ENCODE data around the gene S100A10.

S100A10 gene

DNA sequence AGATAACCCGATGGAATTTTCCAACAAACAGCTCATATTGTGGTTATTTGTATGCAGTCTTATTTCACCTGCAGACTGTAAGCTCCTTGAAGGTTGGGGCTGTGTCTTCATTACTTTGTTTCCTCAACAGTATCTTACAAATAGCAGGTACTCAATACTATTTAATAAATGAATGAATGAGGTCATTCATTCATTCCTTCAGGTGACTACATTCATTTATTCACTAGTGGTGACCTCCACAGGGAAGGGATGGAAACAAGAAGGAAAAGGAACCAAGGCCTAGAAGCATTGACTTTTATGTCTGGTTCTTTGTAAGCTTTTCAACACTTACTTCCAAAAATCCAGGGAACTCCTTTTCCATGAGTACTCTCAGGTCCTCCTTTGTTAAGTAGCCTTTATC, 7.9 kb downstream of the S100A10 start:
- DNase-seq = no peak

- DNase-seq = no peak
Measured at GRCh38 chr1:151985270-151985669, 8.4 kb downstream of the S100A10 start.

DNA sequence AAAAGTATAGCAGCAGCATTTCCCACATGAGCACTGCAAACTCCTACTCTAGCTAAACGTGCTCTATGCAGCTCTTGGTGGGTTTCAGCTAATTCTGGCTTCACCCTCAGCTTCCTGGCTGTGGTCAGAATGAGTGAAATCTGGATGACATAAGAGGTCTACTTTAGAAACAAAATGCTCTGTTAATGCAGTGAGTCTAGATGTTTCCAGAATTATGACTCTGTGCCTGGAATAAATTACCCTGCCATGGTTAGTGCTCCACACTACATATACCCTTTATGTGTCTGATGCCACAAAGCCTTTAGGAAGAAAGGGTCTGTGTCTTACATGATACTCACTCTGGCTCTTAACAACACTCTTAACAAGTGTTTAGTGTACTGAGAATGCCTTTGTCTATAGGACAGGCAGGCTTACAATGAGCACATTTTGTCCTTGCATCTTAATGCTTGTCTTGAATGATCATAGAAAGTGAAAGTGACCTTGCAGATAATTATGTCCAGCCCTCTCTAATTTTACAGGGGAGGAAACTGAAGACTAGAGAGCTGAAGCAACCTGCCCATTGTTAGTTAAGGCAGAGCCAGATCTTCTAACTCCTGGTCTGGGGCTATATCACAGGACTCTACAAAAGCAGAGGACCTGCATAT, 9.2 kb downstream of the S100A10 start:
- DNase-seq = peak; percentile 35

DNA sequence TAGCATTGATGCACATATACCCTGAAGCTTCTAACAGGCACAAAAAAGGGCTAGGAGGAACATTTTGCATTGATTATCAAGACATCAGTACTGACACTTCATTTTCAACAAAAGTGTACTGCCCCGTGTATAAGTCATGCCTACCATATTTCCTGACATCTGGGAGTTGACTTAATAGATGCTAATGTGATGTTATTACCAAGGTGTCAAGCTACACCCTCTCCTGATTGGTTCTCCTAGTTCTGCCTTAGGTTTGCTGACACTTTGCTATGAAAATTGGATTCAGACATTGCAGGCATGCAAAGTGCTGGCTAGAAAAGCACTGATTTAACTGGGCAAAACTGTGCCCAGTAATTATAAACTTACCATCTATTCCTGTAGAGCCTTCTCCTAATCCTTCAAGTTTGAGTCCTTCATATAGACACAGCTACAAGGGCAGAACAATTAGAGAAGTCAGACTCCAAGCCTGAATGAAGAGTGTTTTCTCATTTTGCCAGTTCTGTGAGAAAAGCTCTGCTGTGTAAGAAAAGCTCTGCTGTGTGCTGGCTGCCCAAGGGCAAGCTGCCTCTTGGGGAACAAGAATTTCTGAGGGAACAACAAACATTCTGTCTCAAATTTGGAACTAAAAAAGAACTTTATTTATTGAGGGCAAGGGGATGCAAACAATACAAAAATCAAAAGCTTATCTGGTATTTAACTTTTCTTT, 11.2 kb downstream of the S100A10 start:
- no peak for DNase-seq

DNA sequence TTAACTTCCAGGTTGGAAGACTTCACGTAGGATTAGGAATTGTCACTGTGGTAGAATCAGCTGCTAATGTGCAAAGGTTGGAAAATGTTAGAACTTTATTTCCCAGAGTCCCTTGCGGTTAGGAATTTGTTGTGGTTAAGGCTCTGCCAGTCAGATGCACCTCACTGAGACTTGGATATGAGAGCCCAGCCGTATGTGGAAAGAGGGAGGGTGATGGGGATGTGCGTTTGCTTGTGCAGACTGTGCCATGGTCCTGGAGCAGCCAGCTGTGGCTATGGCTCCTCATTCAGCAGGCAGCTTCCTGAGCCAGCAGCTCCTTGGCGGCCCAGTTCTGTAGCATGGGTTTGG, 12.5 kb downstream of the S100A10 start:
- DNase-seq = no peak

- DNase-seq = no peak
Measured at GRCh38 chr1:151980287-151981177, 13.1 kb downstream of the S100A10 start.

DNA sequence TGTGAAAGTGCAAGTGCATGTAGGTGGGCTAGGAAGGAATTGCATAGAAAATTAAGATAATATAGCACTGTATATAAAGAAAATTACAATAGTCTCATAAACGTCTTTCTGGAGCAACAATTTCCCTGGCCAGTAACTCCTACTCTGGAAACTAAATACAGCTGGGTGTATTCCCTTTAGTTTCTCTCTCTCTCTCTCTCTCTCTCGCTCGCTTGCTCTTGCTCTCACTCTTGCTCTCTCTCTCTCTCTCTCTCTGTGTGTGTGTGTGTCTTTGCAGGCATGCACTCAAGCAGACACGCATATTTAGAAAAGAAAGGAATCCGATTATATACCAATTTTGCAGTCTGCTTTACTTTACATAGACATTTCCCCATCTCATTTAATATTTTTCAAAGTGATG, 14.7 kb downstream of the S100A10 start:
- no peak for DNase-seq

GRCh38 chr1:151977662-151978230, 15.9 kb downstream of the S100A10 start:
- no peak for DNase-seq

DNA sequence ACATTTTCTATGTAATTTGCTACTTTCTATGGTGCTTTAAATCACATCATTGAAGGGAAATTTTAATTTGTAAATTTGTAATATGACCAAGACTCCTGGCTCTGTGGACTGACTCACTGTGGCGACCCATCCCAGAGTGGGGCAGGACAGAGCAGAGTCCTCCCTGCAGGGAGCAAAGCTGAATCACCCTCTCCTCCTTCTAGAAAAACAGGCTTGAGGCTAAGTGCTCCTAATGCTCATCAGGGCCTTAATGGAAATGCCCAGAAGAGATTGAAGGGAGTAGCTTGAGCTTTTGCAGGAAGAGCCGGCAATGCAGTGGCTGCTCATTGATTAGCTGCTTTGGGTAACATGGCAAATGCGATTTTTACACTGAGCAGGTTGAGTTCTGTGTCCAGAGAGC, 16.8 kb downstream of the S100A10 start:
- no peak for DNase-seq

DNA sequence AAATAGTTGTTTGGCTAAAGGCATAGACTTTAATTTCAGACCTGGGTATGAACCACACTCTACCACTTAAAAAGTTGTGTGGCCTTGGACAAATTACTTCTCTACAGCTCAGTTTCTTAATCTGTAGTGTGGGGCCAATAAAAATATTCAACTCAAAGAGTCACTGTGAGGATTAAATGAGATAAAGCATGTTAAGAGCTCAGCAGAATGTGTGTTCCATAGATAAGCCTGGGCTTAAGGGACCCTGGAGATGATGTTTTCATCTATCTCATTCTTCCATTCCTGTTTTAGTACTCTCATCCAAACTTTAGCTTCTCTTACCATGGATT, 17.7 kb downstream of the S100A10 start:
- DNase-seq = no peak

DNA sequence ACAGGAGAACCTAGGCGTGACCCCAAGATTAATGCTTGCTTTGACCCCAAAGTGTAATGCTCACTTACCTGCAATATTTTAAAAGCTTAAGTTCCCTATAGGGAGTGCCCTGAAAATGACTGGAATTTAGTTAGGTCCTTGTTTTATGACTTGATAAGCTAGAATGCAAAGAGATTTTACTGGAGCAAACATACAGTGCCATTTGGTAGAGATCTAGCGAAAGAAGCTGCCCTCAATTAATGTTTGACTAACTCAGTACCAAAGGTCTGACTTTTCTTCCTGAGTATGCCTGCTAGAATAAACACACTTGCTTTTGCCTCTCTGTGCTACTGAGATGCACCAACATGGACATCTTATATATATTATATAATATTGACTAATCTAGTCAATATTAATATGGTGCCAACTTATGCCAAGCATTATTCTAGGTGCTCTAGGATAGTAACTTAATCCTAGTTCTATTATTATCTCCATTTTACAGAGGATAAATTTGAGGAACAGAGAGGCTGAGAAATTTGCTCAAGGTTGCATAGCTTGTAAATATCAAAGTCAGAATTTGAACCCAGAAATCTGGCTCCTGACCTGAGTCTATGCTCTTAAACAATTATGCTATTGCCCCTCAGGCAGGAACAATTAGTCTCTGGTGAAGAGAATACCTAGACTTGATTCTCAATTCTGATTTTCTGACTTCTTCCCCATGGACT, 18.2 kb downstream of the S100A10 start:
- DNase-seq = no peak

- DNase-seq = peak; percentile 76
Measured at GRCh38 chr1:151972542-151973248, 21.0 kb downstream of the S100A10 start.

DNA sequence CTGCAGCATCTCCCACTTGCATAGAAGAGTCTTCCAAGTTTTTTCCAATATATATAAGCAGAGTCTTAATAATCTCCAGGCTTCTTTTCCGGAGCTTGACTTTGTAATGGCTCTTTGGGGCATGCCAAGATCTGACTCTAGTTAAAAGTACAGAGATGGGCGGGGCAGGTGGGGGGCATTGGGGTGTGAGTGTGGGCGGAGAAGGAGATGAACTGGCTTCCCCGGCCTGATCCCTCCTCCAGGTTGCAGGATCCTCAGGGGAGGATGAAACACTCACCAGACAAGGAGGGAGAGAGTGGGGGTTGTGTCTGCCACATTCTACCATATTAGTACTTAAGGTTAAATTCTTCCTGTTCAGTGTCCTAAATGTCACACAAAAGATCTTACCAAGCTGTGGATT, 23.0 kb downstream of the S100A10 start:
- DNase-seq = no peak

DNA sequence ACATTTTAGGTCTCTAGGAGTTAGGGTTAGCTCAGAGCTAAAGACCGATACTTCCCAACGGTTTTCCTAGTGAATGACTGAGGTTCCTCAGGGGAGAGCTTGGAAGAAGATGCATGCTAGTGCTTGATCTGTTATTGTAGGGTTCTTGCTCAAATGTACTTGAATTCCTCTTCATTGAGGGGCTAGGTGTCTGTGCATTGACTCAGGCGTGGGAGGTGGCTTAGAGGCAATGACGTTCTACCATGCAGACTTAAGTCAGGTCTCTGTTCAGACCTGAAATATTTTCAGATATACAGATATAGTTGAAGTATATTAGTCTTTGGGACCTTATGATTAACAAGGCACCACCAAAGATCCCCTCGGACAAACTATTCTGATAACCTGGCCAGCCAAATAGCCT, 23.5 kb downstream of the S100A10 start:
- no peak for DNase-seq

DNA sequence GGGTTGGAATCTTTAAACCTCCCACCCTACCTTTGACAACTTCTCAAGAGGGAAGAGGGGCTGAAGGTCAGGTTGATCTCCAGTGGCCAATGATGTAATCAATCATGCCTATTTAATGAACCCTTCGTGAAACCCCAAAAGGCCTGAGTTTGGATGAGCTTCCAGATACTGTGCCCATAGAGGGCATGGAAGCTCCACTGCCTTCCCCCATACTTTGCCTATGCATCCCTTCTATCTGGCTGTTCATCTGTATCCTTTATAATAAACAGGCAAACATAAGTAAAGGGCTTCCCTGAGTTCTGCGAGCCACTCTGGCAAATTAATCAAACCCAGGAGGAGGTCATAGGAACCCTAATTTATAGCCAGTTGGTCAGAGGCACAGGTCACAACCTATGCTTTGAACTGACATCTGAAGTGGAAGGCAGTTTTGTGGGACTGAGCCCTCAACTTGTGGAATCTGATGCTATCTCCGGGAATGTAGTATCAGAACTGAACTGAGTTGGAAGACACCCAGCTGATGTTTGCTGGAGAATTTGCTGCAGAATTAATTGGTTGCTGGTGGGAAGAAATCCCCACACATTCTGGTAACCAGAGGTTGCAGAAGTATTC, 24.8 kb downstream of the S100A10 start:
- DNase-seq = no peak

DNA sequence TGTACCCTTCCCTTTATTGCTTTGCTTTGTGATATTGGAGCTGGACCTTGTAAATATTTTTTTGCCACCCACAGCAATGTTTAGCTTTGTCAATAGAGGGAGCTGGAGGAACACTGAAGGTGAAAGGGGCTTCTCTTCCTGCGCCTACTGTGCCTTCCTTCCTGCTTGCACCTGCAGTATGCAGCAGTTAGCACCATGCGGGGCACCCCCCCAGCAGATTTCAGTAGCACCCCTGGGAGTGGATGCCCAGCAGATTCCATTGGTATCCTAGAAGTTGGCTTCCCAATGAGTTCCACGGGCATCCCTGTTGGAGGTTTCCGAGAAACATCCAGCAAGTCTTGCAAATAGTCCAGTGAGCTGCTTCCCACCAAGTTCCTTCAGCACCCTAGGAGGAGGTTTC, 25.6 kb downstream of the S100A10 start:
- peak; percentile 58 for DNase-seq

DNA sequence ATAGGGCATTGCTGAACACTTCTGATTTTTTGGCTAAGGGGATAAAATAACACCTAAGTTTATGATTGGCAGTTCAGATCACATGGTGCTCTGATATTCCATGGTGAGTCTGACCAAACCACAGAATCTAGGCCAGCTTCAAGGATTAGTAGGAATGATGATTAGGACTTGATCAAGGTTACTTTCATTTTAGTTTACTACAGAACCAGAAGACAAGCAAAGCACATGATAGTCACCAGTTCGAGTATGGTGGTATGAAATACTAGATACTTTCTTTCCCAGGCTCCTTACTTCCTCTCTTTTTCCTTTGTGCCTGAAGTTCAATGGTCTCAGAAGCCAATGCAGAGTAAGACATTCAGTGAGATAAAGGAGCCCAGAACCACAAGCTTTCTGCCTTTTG, 26.6 kb downstream of the S100A10 start:
- peak; percentile 81 for DNase-seq

- no peak for DNase-seq
Measured at GRCh38 chr1:151966061-151966460, 27.6 kb downstream of the S100A10 start.

DNA sequence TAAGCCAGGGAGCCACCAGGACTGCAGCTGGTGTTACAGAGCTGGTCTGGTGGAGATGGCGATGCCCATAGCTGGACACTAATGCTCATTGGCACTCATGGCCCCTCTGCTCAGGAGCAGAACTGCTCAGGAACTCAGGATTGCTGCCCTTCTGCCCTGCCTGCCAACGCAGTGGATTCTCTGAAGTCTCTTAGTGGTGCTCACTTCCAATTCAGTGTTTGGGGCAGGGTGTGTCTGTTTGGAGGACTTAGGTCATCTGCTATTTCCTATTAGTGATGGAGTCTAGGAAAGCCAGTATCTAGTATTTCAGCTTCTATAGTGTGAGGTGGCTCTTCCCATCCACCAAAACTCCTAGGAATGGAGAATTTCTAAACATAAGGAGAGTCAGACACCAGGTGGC, 29.1 kb downstream of the S100A10 start:
- no peak for DNase-seq

DNA sequence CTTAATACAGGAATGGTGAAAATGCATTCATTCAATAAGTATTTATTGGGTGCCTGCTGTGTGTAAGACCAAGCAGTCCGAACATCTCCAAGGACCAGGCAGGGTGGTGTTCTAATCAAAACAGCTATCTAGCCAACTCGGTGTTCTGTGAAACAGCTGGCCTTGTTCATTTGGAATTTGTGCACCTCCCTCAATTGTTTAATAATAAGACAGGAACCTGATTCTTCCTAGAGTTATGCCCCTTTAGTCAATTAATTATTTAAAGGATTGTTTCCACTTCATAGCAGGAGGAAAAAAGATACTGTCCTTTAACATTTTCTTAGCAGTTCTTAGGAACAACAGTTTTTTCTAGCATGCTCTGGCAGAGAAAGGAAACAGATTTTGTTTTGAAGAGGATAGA, 30.4 kb downstream of the S100A10 start:
- no peak for DNase-seq

DNA sequence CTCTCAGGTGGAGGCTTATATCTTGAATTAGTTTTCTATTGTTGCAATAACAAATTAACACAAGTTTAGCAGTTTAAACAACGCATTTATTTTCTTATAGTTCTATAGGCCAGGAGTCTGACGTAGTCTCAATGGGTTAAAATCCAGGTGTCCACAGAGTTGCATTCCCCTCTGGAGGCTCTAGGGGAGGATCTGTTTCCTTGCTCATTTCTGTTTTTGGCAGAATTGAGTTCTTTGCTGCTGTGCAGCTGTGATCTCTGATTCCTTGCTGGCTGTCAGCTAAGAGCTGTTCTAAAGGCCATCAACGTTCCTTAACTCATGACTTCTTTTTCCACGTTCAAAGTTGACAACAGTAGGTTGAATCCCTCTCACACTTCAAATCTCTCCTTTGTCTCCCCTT, 31.8 kb downstream of the S100A10 start:
- DNase-seq = no peak
